HUDEP-2 (cell line): Measurements from ENCODE around the gene MPC2.

Experiments
- DNase-seq, 76 experiments: peaks; one replicate each; lab custom pipeline; 2025; ENCODE audit not compliant: unreplicated experiment in 76 of 76; lab: John Stamatoyannopoulos, UW

The MPC2 gene

GRCh38 chr1:167936930-167937708 is at the start of gene MPC2:
Gene MPC2 (minus strand): TSS chr1:167937072. CDS start chr1:167935841, 1,231 bp downstream.
- peak in 68 of 76 experiments; percentile 7 to 80 (median 59) for DNase-seq

GRCh38 chr1:167984886-167985489 is 48.1 kb upstream of the MPC2 start:
- peak in 68 of 76 experiments; percentile 18 to 83 (median 54) for DNase-seq

- no peak for DNase-seq
These were observed 47.0 kb upstream of the MPC2 start for GRCh38 chr1:167983797-167984420.

- no peak for DNase-seq
These were observed 45.1 kb upstream of the MPC2 start for GRCh38 chr1:167981933-167982332.

- no peak for DNase-seq
These were observed 40.4 kb upstream of the MPC2 start for GRCh38 chr1:167977245-167977644.

- no peak for DNase-seq
These were observed 37.8 kb upstream of the MPC2 start for GRCh38 chr1:167974698-167975097.

DNA sequence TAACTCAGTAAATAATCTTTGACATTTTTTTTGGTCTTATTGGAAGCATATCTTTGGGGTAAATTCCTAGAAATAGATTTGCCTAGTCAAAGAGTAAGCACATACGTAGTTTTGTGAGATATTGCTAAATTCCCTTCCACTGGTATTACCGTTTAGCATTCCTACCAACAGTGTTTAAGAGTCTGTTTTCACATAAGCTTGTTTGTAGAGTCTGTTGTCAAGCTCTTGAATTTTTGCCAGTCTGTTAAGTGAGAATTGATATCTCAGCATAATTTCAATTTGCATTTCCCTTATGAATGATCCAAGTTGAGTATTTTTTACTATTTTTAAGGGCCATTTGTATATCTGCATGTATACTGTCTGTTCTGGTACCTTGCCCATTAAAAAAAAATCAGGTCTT is 37.0 kb upstream of the MPC2 start:
- DNase-seq, result no peak

DNA sequence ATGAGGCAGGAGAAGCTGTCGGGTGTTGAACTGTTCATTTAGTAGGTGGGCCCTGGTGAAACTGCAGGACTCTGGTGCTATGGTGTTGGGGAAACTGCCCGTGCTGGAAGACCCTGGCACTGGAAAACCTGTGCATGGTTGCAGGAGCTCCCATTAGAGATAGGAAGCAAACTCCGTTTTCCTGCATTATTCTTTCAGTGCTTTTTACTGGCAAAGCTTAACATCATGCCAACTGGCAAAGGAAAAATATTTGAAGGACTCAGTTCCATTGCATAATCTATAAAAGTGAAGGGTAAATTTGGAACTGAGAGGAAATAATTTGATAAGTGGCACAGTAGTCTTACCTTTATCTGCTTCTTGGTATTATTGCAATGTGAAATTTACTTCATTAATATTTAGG is 31.7 kb upstream of the MPC2 start:
- no peak for DNase-seq

DNA sequence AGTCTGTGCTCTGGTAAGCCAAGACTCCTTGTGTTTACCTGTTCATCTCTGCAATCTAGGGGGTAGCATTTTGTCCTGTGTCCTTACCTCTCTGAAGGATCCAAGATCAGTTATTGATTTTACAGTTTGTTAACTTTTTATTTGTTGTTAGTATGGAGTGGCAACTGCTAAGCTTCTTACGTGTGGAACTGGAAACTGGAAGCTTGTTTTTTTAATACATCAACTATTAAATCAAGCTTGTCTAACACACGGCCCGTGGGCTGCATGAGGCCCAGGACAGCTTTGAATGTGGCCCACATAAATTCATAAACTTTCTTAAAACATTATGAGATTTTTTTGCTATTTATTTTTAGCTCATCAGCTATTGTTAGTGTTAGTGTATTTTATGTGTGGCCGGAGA is 29.2 kb upstream of the MPC2 start:
- DNase-seq, result no peak

GRCh38 chr1:167964646-167965045 is 27.8 kb upstream of the MPC2 start:
- no peak for DNase-seq

DNA sequence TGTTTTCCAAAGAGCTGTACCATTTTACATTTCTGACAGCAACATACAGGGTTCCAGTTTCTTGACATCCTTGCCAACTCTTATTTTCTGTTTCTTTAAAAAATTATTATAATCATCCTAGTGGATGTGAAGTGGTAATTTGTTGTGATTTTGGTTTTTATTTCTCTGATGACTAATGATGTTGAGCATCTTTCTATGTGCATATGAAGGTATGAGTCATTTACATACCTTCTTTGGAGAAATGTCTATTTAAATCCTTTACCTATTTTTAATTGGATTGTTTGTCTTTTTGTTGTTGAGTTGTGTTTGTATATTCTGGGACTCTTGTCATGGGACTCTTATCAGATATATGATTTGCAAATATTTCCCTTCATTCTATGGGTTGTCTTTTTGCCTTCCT is 20.8 kb upstream of the MPC2 start:
- no peak for DNase-seq

- DNase-seq, result no peak
These were observed 19.0 kb upstream of the MPC2 start for GRCh38 chr1:167955915-167956314.

DNA sequence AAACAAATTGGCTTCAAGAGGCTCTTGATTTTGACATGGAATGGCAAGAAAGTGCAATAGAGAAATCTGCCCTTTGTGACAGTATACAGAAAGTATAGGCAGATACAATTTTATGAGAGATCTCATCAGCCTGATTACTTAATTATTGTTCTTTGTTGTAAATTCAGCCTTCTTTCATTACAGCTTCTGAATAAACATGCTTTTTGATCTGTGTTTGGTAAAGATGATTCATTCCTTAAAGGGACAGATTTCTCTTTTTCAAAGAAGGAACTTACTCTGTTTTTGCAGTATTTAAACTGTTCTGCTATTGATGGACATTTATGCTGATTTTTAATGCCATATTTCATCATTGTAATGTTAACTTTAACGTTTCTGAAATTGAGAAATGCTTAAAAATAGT is 13.7 kb upstream of the MPC2 start:
- DNase-seq, result no peak

DNA sequence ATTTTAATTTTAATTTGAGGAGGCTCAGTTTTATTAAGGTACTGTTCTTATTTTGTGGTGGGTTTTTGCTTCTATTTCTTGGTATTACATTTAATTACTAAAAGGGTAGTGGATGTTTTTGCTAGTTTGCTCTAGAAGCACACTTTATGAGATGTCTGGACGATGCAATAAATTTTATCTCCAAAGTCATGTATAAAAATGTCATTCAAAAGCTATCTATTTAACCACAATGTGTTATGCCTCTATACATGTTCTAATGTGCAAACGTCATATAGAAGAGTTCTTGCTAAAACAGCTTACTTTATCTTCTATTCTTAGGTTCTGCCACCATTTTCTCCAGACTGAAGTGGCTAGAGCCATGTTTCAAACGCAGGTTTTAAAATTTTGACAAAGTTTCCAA is 12.9 kb upstream of the MPC2 start:
- no peak for DNase-seq

DNA sequence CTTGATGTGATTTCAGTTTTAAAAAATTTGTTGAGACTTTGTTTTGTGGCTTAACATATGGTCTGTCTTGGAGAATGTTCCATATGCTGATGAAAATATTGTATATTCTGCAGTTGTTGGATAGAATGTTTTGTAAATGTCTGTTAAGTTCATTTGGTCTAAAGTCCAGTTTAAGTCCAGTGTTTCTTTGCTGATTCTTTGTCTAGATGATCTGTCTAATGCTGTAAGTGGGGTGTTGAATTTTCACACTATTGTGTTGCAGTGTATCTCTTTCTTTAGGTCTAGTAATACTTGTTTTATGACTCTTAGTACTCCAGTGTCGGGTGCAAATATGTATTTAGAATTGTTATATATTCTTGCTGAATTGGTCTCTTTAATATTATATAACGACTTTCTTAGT is 10.9 kb upstream of the MPC2 start:
- DNase-seq, result no peak

- DNase-seq, result no peak
These were observed 6.7 kb upstream of the MPC2 start for GRCh38 chr1:167943541-167943940.

- DNase-seq, result no peak
These were observed 3.4 kb upstream of the MPC2 start for GRCh38 chr1:167940264-167940663.

- DNase-seq, result no peak
These were observed 1.3 kb upstream of the MPC2 start for GRCh38 chr1:167938080-167938636.

- DNase-seq, result no peak
These were observed 788 bp upstream of the MPC2 start for GRCh38 chr1:167937709-167938010.

- DNase-seq, result peak; percentile 57 to 99 (median 95)
These were observed 573 bp downstream of the MPC2 start, which contains the start of gene DCAF6 for GRCh38 chr1:167936068-167936929. Gene DCAF6 (plus strand): TSS chr1:167936683. CDS start chr1:167936912, 229 bp downstream.
